Middle frontal gyrus (tissue), 1 donor: Measurements from ENCODE around the gene WDR4.
"Not testable (repeated sequence)": the region's sequence is repeated elsewhere in the genome, so short reads cannot be mapped to it uniquely, and the experiment has no call there.

Experiments used
- DNase-seq: peaks from one replicate; pipeline ENCODE4 v3.0.0-alpha.2; 2015; ENCODE audit warnings: low spot score; ENCODE audit errors: extremely low spot score

The WDR4 gene

DNA sequence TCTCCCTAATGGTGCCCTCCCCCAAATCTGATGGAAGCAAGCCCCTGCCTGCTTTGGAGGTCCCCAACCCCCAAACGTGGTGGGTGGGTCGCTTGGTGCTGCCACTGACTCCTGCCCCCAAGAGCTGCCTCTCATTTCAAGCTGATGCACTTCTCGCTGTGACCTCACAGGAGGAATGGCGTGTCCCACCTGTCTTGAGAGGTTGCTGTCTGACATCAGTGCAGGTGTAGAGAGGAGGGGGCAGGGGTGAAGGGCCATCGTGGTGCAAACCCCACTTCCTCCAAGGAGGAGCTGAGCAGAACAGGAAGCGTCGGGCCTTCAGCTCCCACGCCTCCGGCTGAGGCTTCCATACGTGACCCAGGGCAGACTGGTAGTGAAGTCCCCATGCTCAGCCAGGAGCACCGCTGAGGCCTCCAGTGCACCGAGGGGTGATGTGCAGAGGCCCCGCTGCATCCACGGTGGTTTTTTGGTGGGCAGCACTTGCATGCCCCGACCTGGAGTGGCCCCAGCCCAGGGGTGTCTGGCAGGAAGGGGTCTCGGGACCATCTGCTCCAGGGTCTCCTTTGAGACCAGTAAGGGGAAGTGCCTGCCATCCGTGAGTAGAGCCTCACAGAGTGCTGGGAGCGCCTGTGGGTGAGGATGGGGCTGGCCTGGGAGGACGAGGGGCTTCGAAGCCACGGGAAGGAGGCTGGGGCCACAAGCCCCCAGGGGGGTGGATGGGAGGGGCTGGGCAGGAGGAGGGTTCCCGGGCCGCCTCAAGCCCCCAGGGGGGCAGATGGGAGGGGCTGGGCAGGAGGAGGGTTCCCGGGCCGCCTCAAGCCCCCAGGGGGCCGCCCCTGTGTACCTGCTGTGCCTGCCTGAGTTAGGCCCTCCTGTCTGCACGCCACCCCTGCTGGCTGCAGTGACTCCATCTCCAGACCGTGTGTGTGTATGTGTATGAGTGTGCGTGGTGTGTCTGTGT lies 39.8 kb downstream of the WDR4 start:
- no peak for DNase-seq

DNA sequence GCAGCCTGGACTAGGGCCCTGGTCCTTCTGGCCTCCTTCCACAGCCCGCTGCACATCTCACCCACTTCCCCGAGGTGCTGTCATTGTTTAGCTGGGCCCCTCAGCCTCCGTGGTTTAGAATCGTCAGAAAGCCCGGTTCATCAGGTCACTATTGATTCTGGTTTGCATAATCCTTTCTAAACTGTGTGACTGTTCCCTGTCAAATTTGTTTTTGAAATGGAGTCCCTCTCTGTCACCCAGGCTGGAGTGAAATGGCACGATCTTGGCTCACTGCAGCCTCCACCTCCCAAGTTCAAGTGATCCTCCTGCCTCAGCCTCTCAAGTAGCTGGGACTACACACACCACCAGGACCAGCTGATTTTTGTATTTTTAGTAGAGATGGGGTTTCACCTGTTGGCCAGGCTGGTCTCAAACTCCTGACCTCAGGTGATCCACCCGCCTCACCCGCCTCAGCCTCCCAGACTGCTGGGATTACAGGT lies 41.1 kb downstream of the WDR4 start:
- DNase-seq, result not testable (repeated sequence)

DNA sequence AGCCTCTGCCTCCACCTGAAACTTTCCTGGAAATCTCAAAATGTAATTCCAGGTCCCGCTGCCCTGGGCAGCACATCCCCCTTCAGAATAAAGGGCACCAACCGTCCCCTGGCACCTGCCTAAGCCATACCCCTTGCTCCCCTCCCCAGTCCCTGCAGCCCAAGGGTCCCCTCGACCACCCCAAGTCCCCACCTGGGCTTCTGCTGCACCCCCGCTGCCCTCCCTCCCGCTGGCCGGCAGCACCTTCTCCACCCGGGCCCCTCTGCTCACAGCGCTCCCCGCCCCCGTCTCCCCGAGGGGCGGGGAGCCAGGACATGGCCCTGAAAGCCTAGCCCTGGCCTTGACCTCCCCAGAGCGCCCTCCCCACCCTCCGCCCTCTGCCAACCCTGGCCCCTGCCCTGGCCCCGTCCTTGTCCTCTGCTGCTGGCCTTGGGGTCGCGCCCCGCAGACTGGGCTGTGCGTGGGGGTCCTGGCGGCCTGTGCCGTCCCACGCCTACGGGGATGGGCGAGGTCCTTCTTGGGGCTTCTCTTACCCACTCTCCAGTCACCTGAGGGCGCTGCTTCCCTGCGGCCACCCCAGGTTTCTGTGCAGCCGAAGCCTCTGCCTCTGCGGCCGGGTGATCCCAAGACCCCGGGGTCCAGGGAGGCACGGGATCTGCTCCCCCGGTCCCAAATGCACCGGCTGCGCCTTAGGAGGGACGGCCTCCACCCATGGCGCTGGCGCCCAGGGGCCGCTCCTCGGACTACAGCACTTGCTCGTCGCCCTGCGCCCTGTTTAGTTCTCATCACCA lies 41.7 kb downstream of the WDR4 start:
- no peak for DNase-seq

DNA sequence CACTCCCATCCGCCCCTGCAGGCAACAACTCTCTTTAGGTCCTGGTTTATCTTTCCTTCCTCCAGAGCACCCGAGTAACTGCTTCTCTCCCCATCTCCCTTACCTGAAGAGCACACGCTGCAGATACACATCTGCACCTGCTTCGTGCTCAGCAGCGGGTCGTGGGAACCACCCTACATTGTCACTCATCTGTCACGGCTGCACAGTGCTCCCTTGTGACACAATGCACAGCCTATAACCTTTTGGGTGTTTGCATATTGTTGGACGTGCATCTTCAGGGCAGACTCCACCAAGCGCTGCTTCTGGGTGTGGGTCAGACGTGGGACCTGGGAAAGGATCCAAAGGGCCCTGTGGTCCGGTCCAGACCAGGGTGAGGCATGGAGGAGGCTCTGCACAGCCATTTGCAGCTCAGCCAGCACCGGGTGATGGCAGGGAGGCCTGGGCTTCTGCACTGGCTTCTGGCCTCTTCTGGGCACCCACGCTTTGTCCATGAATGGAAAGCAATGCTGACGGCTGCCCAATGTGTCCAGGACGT lies 42.5 kb downstream of the WDR4 start:
- DNase-seq, result no peak

DNA sequence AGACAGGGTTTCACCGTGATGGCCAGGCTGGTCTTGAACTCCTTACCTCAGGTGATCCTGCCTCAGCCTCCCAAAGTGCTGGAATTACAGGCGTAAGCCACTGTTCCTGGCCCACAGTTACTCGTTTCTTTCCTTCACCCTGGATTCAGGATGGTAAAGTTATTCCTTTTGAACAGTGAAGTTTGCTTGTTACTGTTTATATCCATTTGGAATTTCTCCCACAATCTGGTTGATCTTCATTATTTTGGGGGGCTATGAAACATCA lies 43.0 kb downstream of the WDR4 start:
- no peak for DNase-seq

DNA sequence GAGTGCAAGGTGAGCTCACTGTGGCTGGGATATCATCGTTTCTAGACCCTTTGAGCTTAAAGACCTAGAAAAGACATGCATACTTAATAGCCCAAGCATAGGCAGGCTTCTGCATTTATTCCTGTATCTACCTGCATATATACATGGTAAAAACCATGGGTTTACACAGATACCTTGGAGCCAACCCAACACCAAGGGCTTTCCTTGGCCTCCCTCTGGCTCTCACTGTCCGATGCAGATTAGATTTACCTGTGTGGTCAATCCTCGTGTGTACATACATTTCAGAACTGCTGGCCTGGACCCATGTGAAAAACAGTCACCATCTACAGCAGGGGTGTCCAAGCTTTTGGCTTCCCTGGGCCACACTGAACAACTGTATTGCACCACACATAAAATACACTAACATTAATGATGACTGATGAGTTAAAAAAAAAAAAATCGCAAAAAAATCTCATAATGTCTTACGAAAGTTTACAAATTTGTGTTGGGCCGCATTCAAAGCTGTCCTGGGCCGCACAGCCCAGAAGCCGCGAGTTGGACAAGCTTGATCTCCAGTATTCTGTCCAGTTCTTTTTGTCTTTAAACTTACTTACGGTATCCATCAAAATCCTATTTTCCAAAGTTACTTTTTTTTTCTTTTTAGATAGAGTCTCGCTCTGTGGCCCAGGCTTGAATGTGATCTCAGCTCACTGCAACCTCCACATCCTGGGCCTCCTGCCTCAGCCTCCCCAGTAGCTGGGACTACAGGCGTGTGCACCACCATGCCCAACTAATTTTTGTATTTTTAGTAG lies 43.5 kb downstream of the WDR4 start:
- no peak for DNase-seq

DNA sequence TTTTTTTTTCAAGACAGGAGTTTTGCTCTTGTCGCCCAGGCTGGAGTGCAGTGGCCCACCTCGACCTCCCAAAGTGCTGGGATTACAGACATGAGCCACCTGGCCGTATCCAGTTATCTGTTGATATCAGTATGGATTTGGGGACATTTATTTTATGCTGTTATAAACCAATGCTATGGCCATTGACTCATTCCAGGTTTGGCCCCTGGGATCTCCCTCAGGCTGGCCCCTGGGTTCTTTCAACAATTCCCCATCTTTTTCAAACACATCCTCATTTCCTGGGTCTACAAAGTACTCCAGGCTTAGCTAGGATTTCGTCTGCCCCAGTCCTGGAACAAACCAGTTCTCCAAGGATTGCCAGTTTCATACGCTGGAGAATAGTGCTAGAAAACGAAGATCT lies 44.1 kb downstream of the WDR4 start:
- DNase-seq, result no peak

DNA sequence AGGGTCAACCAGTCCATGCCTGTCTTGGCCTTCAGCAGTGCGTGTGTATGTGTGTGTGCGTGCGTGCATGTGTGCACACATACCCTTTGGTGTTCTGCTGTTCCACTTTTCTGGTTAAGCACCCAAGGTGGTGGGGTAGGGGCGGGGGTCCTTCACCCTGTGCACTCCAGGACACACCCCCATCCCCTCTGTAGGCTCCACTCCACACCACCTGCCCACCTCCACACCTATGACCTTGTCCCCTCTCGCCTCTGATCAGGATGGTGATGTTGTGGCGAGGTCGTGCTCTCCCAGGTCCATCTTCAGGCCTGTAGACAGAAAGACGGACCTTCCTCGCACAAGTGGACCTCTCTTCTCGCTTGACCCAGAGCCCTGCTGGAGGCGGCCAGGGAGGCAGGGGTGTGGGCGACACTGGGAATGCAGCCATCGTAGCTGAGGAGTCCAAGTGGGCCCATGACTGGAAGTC lies 44.6 kb downstream of the WDR4 start:
- DNase-seq, result no peak

DNA sequence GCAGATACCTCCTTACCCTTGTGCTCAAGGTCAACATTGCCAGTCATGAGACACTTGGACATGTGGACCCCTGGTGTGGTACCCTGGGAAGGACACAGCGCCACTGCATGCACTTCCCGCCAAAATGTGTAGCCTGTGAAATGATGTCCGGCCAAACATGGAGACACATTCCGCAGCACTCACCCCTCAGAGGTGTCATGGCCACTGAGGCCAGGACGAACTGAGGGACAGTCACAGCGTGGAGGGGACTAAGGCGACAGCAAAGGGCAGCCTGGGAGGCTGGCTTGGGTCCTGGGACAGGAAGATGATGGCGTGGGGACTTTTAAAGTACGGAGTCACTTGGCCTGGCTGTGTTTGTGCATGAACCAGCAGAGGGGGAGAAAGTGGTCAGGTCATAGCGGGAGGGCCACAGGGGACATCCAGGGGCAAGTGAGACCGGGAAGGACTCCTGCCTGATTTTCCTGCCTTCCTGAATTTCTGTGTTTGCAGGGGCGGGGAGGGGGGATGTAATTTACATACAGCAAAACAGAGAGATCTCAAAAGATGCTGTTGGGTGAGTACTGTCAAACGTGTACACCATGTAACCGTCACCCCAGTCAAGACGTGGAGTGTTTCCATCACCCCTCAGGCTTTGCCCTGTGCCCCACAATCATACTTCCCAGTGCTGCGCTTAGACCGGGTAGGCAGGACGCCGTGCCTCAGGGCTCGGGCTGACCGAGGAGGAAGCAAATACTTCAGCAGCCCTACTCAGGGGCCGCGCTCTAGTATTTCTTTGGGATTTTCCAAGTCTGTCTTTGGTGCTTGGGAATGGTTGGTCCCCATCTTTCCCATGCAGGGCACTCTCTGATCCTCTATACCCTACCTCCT lies 45.2 kb downstream of the WDR4 start:
- DNase-seq, result no peak

DNA sequence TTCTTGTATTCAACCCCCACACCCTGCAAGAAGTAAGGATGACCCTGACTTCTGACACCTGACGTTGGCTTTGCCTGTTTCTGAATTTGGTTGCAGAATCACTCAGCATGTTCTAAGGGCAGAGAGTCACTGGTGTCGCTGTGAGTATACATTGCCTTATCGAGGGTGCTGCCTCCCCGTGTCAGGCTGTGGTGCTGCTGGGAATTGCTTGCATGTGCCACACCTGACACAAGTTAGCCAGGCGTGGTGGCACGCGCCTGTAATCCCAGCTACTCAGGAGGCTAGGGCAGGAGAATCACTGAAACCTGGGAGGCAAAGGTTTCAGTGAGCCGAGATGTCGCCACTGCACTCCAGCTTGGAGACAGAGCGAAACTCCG lies 45.9 kb downstream of the WDR4 start:
- no peak for DNase-seq

DNA sequence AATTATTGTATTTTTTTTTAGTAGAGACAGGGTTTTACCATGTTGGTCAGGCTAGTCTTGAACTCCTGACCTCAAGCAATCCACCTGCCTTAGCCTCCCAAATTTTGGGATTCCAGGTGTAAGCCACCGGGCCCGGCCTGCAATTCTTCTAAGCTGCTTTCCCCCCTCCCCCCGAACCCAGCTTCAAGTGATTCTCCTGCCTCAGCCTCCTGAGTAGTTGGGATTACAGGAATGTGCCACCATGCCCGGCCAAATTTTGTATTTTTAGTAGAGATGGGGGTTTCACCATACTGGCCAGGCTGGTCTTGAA lies 47.1 kb downstream of the WDR4 start:
- not testable (repeated sequence) for DNase-seq

DNA sequence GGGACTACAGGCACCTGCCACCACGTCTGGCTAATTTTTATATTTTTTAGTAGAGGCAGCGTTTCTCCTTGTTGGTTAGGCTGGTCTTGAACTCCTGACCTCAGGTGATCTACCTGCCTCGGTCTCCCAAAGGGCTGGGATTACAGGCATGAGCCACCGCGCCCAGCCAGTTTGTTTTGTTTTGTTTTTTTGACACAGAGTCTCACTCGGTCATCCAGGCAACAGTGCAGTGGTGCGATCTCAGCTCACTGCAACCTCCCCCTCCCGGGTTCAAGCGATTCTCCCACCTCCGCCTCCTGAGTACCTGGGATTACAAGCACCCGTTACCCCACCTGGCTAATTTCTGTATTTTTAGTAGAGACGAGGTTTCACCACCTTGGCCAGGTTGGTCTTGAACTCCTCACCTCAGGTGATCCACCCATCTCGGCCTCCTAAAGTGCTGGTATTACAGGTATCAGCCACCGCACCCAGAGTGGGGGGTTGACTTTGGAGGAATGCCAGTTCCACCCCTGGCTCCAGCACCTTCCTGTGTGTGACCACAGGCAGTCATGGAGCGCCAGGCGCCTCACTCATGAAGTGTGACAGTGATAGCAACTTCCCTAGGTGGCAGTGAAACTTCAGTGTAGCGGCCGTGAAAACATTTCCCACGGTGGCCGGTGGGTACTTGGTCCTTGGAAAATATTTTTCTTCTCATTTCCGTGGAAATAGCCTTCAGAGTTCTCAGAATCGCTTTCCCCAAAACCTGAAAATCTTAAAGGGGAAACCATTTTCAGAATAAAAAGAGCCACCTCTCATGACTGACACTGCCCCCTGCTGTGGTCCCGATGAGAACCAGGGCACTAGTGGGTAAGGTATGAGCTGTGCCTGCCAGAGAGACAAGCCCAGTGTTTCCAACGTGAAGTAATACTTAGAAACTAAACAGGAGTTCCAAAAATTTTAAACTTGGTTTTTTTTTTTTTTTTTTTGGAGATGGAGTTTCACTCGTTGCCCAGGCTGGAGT lies 48.6 kb downstream of the WDR4 start:
- DNase-seq, result no peak

DNA sequence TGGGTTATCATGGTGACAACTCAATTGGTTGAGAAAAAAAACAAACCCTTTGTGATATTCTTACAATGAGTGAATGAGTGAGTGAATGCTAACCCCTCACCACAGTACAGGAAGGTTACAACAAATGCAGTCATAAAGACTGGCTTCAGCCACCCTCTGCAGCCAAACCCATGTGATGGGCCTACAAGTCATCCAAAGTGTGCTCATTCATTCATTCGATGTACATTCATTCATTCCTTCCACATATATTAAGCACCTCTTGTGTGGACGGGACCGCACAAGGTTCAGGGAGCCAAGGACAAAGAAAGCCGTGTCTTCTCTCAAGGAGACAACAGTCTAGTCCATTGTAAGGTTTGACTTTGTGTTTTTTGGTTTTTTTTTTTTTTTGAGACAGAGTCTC lies 49.4 kb downstream of the WDR4 start:
- no peak for DNase-seq

DNA sequence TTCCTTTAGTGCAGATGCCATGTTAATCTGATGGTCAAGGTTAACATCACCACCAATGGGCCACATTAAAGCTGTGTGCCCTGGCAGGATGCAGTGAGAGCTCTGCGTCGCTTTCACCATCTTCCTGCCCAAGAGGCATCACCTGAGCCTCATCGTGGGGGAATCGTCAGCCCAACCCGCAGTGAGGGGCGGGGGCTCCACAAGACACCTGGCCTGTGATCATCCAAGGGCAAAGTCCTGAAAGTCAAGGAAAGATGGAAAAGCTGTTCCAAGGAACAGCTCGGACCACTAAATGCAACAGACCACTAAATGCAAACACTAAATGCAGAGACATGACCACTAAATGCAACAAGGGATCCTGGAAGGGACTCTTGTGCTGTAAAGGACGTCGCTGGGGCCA lies 49.9 kb downstream of the WDR4 start:
- no peak for DNase-seq

DNA sequence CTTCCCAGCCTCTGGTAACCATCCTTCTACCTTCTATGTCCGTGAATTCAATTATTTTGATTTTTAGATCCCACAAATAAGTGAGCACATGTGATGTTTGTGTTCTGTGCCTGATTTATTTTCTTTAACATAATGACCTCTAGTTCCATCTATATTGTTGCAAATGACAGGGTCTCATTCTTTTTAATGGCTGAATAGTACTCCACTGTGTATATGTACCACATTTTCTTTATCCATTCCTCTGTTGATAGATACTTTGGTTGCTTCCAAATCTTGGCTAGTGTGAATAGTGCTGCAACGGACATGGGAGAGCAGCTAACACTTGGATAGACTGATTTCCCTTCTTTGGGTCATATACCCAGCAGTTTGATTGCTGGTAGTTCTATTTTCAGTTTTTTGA lies 51.8 kb downstream of the WDR4 start:
- no peak for DNase-seq

DNA sequence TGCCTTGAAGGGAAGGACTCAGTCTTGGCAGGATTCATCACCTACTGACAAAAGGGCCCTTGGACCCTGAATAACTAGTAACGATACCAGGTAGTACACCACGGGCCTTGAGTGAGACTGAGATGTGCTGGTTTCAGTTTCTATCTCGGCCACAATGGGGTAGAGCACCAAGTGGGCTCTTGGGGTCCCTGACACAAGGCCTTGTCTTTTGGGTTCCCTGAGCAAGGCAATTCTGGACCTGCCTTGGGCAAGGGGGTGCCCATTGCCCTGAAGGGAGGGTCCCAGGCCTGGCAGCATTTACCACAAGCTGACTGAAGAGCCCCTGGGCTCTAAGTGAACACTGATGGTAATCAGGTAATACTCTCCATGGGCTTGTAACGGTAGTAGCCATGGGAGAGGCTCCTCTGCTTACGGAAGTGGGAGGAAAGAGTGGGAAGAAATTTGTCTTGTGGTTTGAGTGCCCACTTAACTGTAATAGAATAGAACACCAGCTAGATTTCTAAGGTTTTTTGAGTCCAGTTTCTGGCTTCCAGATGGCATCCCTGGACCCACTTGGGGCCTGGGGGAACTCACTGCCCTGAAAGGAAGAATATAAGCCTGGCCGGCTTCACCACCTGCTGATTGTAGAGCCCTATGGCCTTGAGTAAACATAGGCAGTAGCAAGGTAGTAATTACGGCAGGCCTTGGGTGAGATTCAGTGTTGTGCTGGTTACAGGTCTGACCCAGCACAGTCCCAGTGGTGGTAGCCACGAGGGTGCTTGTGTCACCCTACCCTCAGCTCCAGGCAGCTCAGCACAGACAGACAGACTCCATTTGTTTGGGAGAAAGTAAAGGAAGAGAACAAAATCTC lies 58.5 kb downstream of the WDR4 start:
- no peak for DNase-seq

DNA sequence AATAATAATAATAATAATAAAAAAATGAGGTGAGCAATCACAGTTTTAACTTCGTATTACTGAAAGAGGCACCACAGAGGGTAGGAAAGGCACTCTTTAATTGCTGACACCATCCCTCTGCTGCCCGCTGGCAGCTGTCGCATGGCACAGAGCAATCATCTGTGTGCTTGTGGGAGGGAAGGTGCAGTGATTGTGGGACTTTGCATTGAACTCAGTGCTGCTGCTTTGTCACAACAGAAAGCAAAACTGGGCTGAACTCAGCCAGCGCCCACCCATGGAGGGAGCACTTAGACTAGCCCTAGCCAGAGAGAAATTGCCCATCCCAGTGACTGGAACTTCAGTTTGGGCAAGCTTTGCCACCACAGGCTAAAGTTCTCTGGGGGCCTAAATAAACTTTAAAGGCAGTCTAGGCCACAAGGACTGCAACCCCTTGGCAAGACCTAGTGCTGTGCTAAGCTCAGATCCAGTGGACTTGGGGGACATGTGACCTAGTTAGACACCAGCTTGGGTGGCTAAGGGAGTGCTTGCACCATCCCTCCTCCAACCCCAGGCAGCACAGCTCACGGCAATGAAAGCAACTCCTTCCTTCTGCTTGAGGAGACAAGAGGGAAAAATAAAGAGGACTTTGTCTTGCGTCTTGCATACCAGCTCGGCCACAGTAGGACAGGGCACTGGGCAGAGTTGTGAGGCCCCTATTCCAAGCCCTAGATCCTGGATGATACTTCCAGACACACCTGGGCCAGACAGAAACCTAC lies 59.3 kb downstream of the WDR4 start:
- no peak for DNase-seq

DNA sequence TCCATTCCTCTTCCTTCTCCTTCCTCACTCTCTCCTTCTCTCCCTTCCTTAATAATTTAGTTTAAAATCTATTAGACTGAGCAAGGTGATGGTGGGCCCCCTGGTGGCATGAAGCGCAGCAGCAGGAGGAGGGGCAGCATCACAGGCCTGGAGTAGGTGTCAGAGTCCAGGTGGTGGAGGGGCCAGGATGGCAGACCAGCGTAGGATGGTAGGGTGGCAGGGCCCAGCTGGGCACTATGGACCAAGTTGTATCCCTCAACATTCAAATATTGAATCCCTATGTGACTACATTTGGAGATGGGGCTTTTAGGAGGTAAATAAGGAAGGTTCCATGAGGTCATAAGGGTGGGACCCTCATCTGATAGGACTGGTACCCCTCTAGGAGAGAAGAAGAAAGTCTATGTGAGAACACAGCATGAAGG lies 61.0 kb downstream of the WDR4 start:
- no peak for DNase-seq
